ENCODE measurements around the gene AMTN. TPM values are rescaled to one million over a fixed set of nuclear protein-coding genes. Genes with fewer than 3 reads are reported as not detected.
A peak's percentile ranks its signal among the peaks of the same experiment; 100 is the strongest.

Gene AMTN
- total RNA-seq, 4 donors from 2014 or later: not detected

- Histone ChIP-seq H3K27me3 (peaks cover 0 to 5% (median 0%) of the 10 kb centered on the region in 4 donors), H3K9me3 (no peaks in the 10 kb centered on the region), H3K4me3 (no peak overlapping the region), H3K4me1 (no peaks in the 10 kb centered on the region), H3K36me3 (no peaks in the 10 kb centered on the region), H3K27ac (replicated peaks in 1 of 4) (no peak overlapping the region)
- WGBS: 54% methylated on average over 4 of the region's 4 CpGs
- DNase-seq (ENCODE audit: extremely low spot score): no peak
- TF ChIP-seq POLR2AphosphoS5 (IDR thresholded peaks at IDR 0.05) (no peak), EP300 (IDR thresholded peaks at IDR 0.05) (no peak), POLR2A (IDR thresholded peaks at IDR 0.05; ENCODE audit: low read depth) (no peak)
- TF ChIP-seq, protein P1, sequence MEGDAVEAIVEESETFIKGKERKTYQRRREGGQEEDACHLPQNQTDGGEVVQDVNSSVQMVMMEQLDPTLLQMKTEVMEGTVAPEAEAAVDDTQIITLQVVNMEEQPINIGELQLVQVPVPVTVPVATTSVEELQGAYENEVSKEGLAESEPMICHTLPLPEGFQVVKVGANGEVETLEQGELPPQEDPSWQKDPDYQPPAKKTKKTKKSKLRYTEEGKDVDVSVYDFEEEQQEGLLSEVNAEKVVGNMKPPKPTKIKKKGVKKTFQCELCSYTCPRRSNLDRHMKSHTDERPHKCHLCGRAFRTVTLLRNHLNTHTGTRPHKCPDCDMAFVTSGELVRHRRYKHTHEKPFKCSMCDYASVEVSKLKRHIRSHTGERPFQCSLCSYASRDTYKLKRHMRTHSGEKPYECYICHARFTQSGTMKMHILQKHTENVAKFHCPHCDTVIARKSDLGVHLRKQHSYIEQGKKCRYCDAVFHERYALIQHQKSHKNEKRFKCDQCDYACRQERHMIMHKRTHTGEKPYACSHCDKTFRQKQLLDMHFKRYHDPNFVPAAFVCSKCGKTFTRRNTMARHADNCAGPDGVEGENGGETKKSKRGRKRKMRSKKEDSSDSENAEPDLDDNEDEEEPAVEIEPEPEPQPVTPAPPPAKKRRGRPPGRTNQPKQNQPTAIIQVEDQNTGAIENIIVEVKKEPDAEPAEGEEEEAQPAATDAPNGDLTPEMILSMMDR (IDR thresholded peaks at IDR 0.05): no peak
- intact Hi-C loops (cut with DNase I): loop anchor here (10.0 kb wide), 1 partner anchor 610 kb away; no protein-coding TSS in a partner anchor
Measured at GRCh38 chr4:70504733-70505132, 13.6 kb upstream of the AMTN start.

DNA sequence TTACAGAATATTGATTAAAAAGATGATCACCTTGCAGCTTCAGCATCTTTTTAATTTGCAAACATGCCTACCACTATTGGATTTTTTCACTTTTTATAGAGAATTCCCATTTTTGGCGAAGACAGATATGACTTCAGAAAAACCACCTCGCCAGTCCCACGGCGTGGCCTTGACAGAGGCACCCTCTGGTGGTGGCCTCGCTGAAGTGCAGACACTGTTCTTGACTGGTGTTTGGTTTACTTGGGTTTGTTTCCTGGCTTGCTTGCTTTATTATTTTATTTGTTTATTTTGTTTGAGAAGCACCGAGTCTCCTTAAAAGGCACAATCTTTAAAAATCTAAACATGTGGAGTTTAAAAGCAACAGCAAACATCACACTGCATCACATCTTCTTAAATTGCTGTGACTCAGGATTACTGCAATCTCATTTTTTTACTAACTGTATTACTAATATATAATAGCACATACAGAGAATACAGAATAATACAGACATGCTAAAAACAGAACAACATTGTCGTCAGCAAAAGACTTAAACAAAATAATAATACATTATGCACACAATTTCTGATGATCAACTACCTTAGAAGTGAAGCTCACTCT is 13.1 kb upstream of the AMTN start:
- WGBS: 6% methylated on average over 7 of the region's 7 CpGs
- Histone ChIP-seq H3K27ac (replicated peaks in 1 of 4) (no peak overlapping the region), H3K4me1 (no peaks in the 10 kb centered on the region), H3K9me3 (no peaks in the 10 kb centered on the region), H3K36me3 (no peaks in the 10 kb centered on the region), H3K4me3 (no peak overlapping the region), H3K27me3 (peaks cover 0 to 5% (median 0%) of the 10 kb centered on the region in 4 donors)
- intact Hi-C loops (cut with DNase I): loop anchor here (10.0 kb wide), 1 partner anchor 610 kb away; no protein-coding TSS in a partner anchor
- DNase-seq (ENCODE audit: extremely low spot score): no peak
- TF ChIP-seq, protein P1 (IDR thresholded peaks at IDR 0.05): peak; percentile 64 to 90 (median 77)
- no peak for TF ChIP-seq POLR2AphosphoS5 (IDR thresholded peaks at IDR 0.05)

GRCh38 chr4:70508801-70509200 is 9.6 kb upstream of the AMTN start:
- Histone ChIP-seq H3K36me3 (no peaks in the 10 kb centered on the region), H3K27me3 (peaks cover 0 to 5% (median 0%) of the 10 kb centered on the region in 4 donors), H3K9me3 (no peaks in the 10 kb centered on the region), H3K4me3 (no peak overlapping the region), H3K27ac (replicated peaks in 1 of 4) (no peak overlapping the region), H3K4me1 (no peaks in the 10 kb centered on the region)
- WGBS: 65% methylated on average over 1 of the region's 1 CpG
- no peak for TF ChIP-seq EP300 (IDR thresholded peaks at IDR 0.05)
- TF ChIP-seq, protein P1 (IDR thresholded peaks at IDR 0.05): no peak
- intact Hi-C loops (cut with DNase I): loop anchor here (10.0 kb wide), 1 partner anchor 614 kb away; no protein-coding TSS in a partner anchor
- no peak for DNase-seq (ENCODE audit: extremely low spot score)

DNA sequence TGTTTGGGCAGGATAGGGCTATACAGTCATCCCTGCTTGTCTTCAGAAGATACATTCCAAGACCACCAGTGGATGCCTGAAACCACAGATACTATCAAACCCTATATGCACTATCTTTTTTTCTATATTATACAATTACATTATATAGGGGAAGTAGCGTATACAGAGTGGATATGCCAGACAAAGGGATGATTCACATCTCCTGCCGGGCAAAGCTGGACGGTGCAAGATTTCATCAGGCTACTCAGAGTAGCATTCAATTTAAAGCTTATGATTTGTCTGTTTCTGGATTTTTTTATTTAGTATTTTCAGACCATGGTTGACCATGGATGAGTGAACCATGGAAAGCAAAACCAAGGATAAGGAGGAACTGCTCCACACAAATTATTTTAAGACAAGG is 7.0 kb upstream of the AMTN start:
- H3K27ac ChIP-seq (replicated peaks in 1 of 4): no peak overlapping the region
- H3K4me1 ChIP-seq: no peaks in the 10 kb centered on the region
- H3K36me3 ChIP-seq: no peaks in the 10 kb centered on the region
- WGBS: 94% methylated on average over 3 of the region's 3 CpGs
- H3K27me3 ChIP-seq: peaks cover 0 to 1% (median 0%) of the 10 kb centered on the region in 4 donors
- no peak for TF ChIP-seq POLR2A (IDR thresholded peaks at IDR 0.05; ENCODE audit: low read depth)
- TF ChIP-seq, protein P1 (IDR thresholded peaks at IDR 0.05): no peak
- TF ChIP-seq EP300 (IDR thresholded peaks at IDR 0.05): no peak
- TF ChIP-seq POLR2AphosphoS5 (IDR thresholded peaks at IDR 0.05): no peak
- intact Hi-C loops (cut with DNase I): no loop called here
- no peaks in the 10 kb centered on the region for H3K9me3 ChIP-seq
- DNase-seq (ENCODE audit: extremely low spot score): no peak
- H3K4me3 ChIP-seq: no peak overlapping the region
